ENCODE results near the gene DENND4A. TPM values are rescaled to one million over a fixed set of nuclear protein-coding genes. Genes with fewer than 3 reads are reported as not detected.
"Not testable (repeated sequence)": the region's sequence is repeated elsewhere in the genome, so short reads cannot be mapped to it uniquely, and the experiment has no call there.

Gene DENND4A
- total and polyA plus RNA-seq, 4 donors = 7.0 to 52.8 (median 17.4) TPM

- no peak for TF ChIP-seq CTCF (IDR thresholded peaks at IDR 0.05; ENCODE audit: control extremely low read depth, extremely low read depth)
- no peak for DNase-seq
- Histone ChIP-seq H3K4me3 (no peak overlapping the region), H3K27ac (ENCODE audit: low read depth in 1 of 2, low read length in 1 of 2) (no peak overlapping the region), H3K9me3 (ENCODE audit: control insufficient read depth in 4 of 4, insufficient read depth in 3 of 4, low read length in 3 of 4) (no peaks in the 10 kb centered on the region), H3K36me3 (ENCODE audit: control insufficient read depth in 4 of 4, insufficient read depth in 4 of 4, low read length in 4 of 4) (no peaks in the 10 kb centered on the region), H3K4me1 (ENCODE audit: control insufficient read depth in 5 of 5, insufficient read depth in 5 of 5, low read length in 5 of 5) (peaks cover 0 to 1% (median 0%) of the 10 kb centered on the region in 5 donors), H3K27me3 (ENCODE audit: control insufficient read depth in 3 of 3, insufficient read depth in 3 of 3, low read length in 2 of 3) (no peaks in the 10 kb centered on the region), H3K9ac (ENCODE audit: insufficient read depth in 1 of 2, low read length in 2 of 2) (no peak overlapping the region)
- ATAC-seq (ENCODE audit: insufficient read depth, low FRiP score) = no peak
- WGBS, 2 donors = 94 to 98% methylated on average over 3 of the region's 3 CpGs
These were observed 24.3 kb upstream of the DENND4A start for GRCh38 chr15:65816441-65816840.

GRCh38 chr15:65816008-65816407 lies 23.9 kb upstream of the DENND4A start:
- H3K4me1 ChIP-seq (ENCODE audit: control insufficient read depth in 5 of 5, insufficient read depth in 5 of 5, low read length in 5 of 5); H3K27me3 ChIP-seq (ENCODE audit: control insufficient read depth in 3 of 3, insufficient read depth in 3 of 3, low read length in 2 of 3); H3K9me3 ChIP-seq (ENCODE audit: control insufficient read depth in 4 of 4, insufficient read depth in 3 of 4, low read length in 3 of 4); H3K27ac ChIP-seq (ENCODE audit: low read depth in 1 of 2, low read length in 1 of 2); H3K9ac ChIP-seq (ENCODE audit: insufficient read depth in 1 of 2, low read length in 2 of 2); H3K36me3 ChIP-seq (ENCODE audit: control insufficient read depth in 4 of 4, insufficient read depth in 4 of 4, low read length in 4 of 4); ATAC-seq (ENCODE audit: insufficient read depth, low FRiP score); DNase-seq; H3K4me3 ChIP-seq: not testable (repeated sequence)
- 69% methylated on average over 4 of the region's 4 CpGs for WGBS, 2 donors

GRCh38 chr15:65814271-65814670 lies 22.2 kb upstream of the DENND4A start:
- H3K4me3 ChIP-seq; H3K27me3 ChIP-seq (ENCODE audit: control insufficient read depth in 3 of 3, insufficient read depth in 3 of 3, low read length in 2 of 3); H3K36me3 ChIP-seq (ENCODE audit: control insufficient read depth in 4 of 4, insufficient read depth in 4 of 4, low read length in 4 of 4); H3K27ac ChIP-seq (ENCODE audit: low read depth in 1 of 2, low read length in 1 of 2); H3K4me1 ChIP-seq (ENCODE audit: control insufficient read depth in 5 of 5, insufficient read depth in 5 of 5, low read length in 5 of 5); DNase-seq; H3K9ac ChIP-seq (ENCODE audit: insufficient read depth in 1 of 2, low read length in 2 of 2); ATAC-seq (ENCODE audit: insufficient read depth, low FRiP score); H3K9me3 ChIP-seq (ENCODE audit: control insufficient read depth in 4 of 4, insufficient read depth in 3 of 4, low read length in 3 of 4): not testable (repeated sequence)
- 67 to 68% methylated on average over 4 of the region's 4 CpGs for WGBS, 2 donors

GRCh38 chr15:65812916-65813315 lies 20.8 kb upstream of the DENND4A start:
- H3K27me3 ChIP-seq (ENCODE audit: control insufficient read depth in 3 of 3, insufficient read depth in 3 of 3, low read length in 2 of 3) = no peaks in the 10 kb centered on the region
- H3K9ac ChIP-seq (ENCODE audit: insufficient read depth in 1 of 2, low read length in 2 of 2) = no peak overlapping the region
- H3K9me3 ChIP-seq (ENCODE audit: control insufficient read depth in 4 of 4, insufficient read depth in 3 of 4, low read length in 3 of 4) = no peaks in the 10 kb centered on the region
- no peak for DNase-seq
- H3K4me1 ChIP-seq (ENCODE audit: control insufficient read depth in 5 of 5, insufficient read depth in 5 of 5, low read length in 5 of 5) = no peaks in the 10 kb centered on the region
- TF ChIP-seq CTCF (IDR thresholded peaks at IDR 0.05; ENCODE audit: control extremely low read depth, extremely low read depth) = no peak
- 75 to 77% methylated on average over 1 of the region's 1 CpG for WGBS, 2 donors
- no peak overlapping the region for H3K4me3 ChIP-seq
- no peaks in the 10 kb centered on the region for H3K36me3 ChIP-seq (ENCODE audit: control insufficient read depth in 4 of 4, insufficient read depth in 4 of 4, low read length in 4 of 4)
- H3K27ac ChIP-seq (ENCODE audit: low read depth in 1 of 2, low read length in 1 of 2) = no peak overlapping the region
- no peak for ATAC-seq (ENCODE audit: insufficient read depth, low FRiP score)

GRCh38 chr15:65812467-65812866 lies 20.4 kb upstream of the DENND4A start:
- H3K4me1 ChIP-seq (ENCODE audit: control insufficient read depth in 5 of 5, insufficient read depth in 5 of 5, low read length in 5 of 5) = no peaks in the 10 kb centered on the region
- no peak for DNase-seq
- no peak overlapping the region for H3K9ac ChIP-seq (ENCODE audit: insufficient read depth in 1 of 2, low read length in 2 of 2)
- TF ChIP-seq CTCF (IDR thresholded peaks at IDR 0.05; ENCODE audit: control extremely low read depth, extremely low read depth) = no peak
- 60 to 62% methylated on average over 3 of the region's 3 CpGs for WGBS, 2 donors
- H3K27me3 ChIP-seq (ENCODE audit: control insufficient read depth in 3 of 3, insufficient read depth in 3 of 3, low read length in 2 of 3) = no peaks in the 10 kb centered on the region
- no peak overlapping the region for H3K4me3 ChIP-seq
- ATAC-seq (ENCODE audit: insufficient read depth, low FRiP score) = no peak
- H3K36me3 ChIP-seq (ENCODE audit: control insufficient read depth in 4 of 4, insufficient read depth in 4 of 4, low read length in 4 of 4) = no peaks in the 10 kb centered on the region
- no peak overlapping the region for H3K27ac ChIP-seq (ENCODE audit: low read depth in 1 of 2, low read length in 1 of 2)
- no peaks in the 10 kb centered on the region for H3K9me3 ChIP-seq (ENCODE audit: control insufficient read depth in 4 of 4, insufficient read depth in 3 of 4, low read length in 3 of 4)

Data from lung (tissue), 12 donors.